ENCODE measurements around the gene SAMD14.

GRCh38 chr17:50080096-50080480 is 49.9 kb downstream of the SAMD14 start:
- TF ChIP-seq CTCF (conservative IDR thresholded peaks at IDR 0.05; ENCODE audit: low read depth in 2 of 2) (no peak), EZH2phosphoT487 (IDR thresholded peaks at IDR 0.05; ENCODE audit: unreplicated experiment) (no peak), CREB1 (CRISPR knock-in tag; IDR thresholded peaks at IDR 0.05; ENCODE audit: low read depth) (no peak)

Measured in GM23338 (cell line).